MG63 (cell line): Measurements from ENCODE around the gene SP140L. TPM values are rescaled to one million over a fixed set of nuclear protein-coding genes. Genes with fewer than 3 reads are reported as not detected.
A peak's percentile ranks its signal among the peaks of the same experiment; 100 is the strongest.
"Not testable (repeated sequence)": the region's sequence is repeated elsewhere in the genome, so short reads cannot be mapped to it uniquely, and the experiment has no call there.

Experiments used
- DNase-seq: peaks from one replicate; pipeline ENCODE4 v3.0.0-alpha.2; 2020
- H3K27me3 ChIP-seq: fragments of 250-450 bp; sonication (Bioruptor Pico); 2 replicates; pipeline ENCODE4 v1.5.1; 2020; ENCODE audit warnings: mild to moderate bottlenecking, moderate library complexity
- H3K36me3 ChIP-seq: fragments of 250-450 bp; sonication (Bioruptor Pico); 2 replicates; pipeline ENCODE4 v1.5.1; 2020; ENCODE audit warnings: mild to moderate bottlenecking, moderate library complexity
- H3K4me3 ChIP-seq: fragments of 250-450 bp; sonication (Bioruptor Pico); 2 replicates; pipeline ENCODE4 v1.5.1; 2020; ENCODE audit warnings: mild to moderate bottlenecking, moderate library complexity
- H3K9me3 ChIP-seq: fragments of 250-450 bp; sonication (Bioruptor Pico); 2 replicates; pipeline ENCODE4 v1.5.1; 2020; ENCODE audit warnings: mild to moderate bottlenecking, moderate library complexity
- total RNA-seq: library from RNA; depleted of rRNA; stranded (reverse); fragments of >200 nt; shearing (Covaris generic); gene quantifications from 2 replicates; pipeline ENCODE4 v1.2.3, GENCODE V29; 2014; ENCODE audit warnings: low replicate concordance; rRNA removed

SP140L gene
- total RNA-seq: 3.8 and 4.7 TPM in 2 replicates

- peaks cover 21% of the 10 kb centered on the region for H3K36me3 ChIP-seq
- H3K27me3 ChIP-seq: no peaks in the 10 kb centered on the region
- peak; percentile 89 for DNase-seq
- H3K4me3 ChIP-seq: peak within 1 kb of the TSS; percentile 54
- peaks cover 2% of the 10 kb centered on the region; the same call in 1 of the 2 replicates for H3K9me3 ChIP-seq
Measured at GRCh38 chr2:230326453-230327417, at the start of gene SP140L. Gene SP140L (plus strand): TSS chr2:230327193. CDS start chr2:230327270, 77 bp downstream.

GRCh38 chr2:230282936-230283335 is 44.1 kb upstream of the SP140L start:
- Histone ChIP-seq H3K27me3 (no peaks in the 10 kb centered on the region), H3K4me3 (no peak overlapping the region), H3K9me3 (peaks cover 2% of the 10 kb centered on the region; the same call in 1 of the 2 replicates), H3K36me3 (no peaks in the 10 kb centered on the region)
- no peak for DNase-seq

DNA sequence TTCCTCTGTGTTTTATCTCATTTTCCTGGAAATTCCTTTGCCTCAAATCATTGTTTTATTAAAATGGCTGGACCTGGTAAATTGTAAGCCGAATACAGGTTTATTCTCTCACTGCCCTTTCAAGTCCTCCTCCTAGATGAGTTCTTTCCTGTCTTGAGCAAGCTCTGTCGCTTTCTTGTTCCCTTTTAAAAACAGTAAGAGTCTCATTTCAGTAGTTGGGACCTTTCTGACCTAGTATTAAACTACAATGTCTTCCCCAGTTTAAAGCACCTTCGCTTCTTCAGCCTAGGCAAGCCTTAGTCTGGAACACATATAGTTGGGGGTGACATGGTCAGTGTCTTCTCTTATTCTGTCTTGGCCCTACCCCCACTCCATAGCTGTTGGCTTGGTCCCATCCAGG is 40.9 kb upstream of the SP140L start:
- no peak for DNase-seq
- no peaks in the 10 kb centered on the region for H3K36me3 ChIP-seq
- H3K9me3 ChIP-seq: no peaks in the 10 kb centered on the region
- H3K4me3 ChIP-seq: no peak overlapping the region
- no peaks in the 10 kb centered on the region for H3K27me3 ChIP-seq

DNA sequence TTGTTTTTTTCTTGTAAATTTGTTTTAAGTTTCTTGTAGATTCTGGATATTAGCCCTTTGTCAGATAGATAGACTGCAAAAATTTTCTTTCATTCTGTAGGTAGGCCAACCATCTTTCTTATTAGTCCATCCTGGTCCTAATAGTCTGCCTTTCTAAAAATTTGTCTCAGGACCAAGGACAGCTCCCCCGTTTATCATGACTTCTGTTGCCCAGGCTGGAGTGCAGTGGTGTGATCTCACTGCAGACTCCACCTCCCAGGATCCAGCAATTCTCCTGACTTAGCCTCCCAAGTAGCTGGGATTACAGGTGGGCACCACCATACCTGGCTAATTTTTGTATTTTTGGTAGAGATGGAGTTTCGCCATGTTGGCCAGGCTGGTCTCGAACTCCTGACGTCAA is 37.7 kb upstream of the SP140L start:
- H3K4me3 ChIP-seq, H3K27me3 ChIP-seq, H3K9me3 ChIP-seq, H3K36me3 ChIP-seq, DNase-seq: not testable (repeated sequence)

- no peak for DNase-seq
- Histone ChIP-seq H3K27me3 (no peaks in the 10 kb centered on the region), H3K36me3 (no peaks in the 10 kb centered on the region), H3K4me3 (no peak overlapping the region), H3K9me3 (no peaks in the 10 kb centered on the region)
Measured at GRCh38 chr2:230295192-230295591, 31.8 kb upstream of the SP140L start.

GRCh38 chr2:230296917-230297316 is 30.1 kb upstream of the SP140L start:
- Histone ChIP-seq H3K9me3 (no peaks in the 10 kb centered on the region), H3K4me3 (no peak overlapping the region), H3K27me3 (no peaks in the 10 kb centered on the region), H3K36me3 (no peaks in the 10 kb centered on the region)
- no peak for DNase-seq

GRCh38 chr2:230299618-230300017 is 27.4 kb upstream of the SP140L start:
- Histone ChIP-seq H3K4me3 (no peak overlapping the region), H3K9me3 (peaks cover 5% of the 10 kb centered on the region), H3K36me3 (no peaks in the 10 kb centered on the region), H3K27me3 (no peaks in the 10 kb centered on the region)
- no peak for DNase-seq

GRCh38 chr2:230305416-230306275 is 21.3 kb upstream of the SP140L start:
- H3K9me3 ChIP-seq: peaks cover 7% of the 10 kb centered on the region
- H3K36me3 ChIP-seq: no peaks in the 10 kb centered on the region
- H3K4me3 ChIP-seq: no peak overlapping the region
- DNase-seq: no peak
- H3K27me3 ChIP-seq: no peaks in the 10 kb centered on the region

GRCh38 chr2:230306474-230306873 is 20.5 kb upstream of the SP140L start:
- no peak for DNase-seq
- H3K36me3 ChIP-seq: no peaks in the 10 kb centered on the region
- peaks cover 7% of the 10 kb centered on the region for H3K9me3 ChIP-seq
- no peaks in the 10 kb centered on the region for H3K27me3 ChIP-seq
- H3K4me3 ChIP-seq: no peak overlapping the region

- Histone ChIP-seq H3K27me3 (no peaks in the 10 kb centered on the region), H3K36me3 (no peaks in the 10 kb centered on the region), H3K4me3 (no peak overlapping the region), H3K9me3 (peaks cover 5% of the 10 kb centered on the region)
- DNase-seq: no peak
Measured at GRCh38 chr2:230307485-230307884, 19.5 kb upstream of the SP140L start.

DNA sequence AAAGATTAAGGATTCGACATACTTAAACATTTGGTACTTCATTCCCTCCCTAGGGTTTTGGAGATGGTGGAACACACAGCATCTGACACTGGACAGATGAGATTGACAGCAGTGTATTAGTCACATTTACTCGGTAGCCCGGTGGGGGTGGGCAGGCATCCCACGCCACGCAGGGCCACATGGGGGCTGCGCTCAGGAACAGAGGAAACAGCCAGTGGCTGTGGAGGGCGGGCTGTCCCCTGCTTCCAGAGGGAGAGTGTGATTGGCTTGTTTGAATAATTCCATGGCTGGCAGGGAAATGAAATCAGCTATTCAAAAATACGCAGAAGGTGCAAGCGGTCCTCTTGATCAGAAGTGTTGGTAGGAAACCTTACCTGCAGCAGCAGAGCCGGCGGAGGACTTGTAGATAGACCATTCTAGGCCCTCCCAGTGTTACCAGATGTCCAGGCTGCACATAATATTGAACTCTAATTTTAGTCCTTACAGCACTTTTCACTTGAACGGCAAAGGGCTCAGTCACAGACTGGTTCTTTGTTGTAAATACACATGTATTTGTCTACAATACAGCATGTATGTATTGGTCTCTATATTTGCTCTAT is 18.5 kb upstream of the SP140L start:
- Histone ChIP-seq H3K9me3 (peaks cover 4% of the 10 kb centered on the region; the same call in 1 of the 2 replicates), H3K4me3 (no peak overlapping the region), H3K27me3 (no peaks in the 10 kb centered on the region), H3K36me3 (no peaks in the 10 kb centered on the region)
- no peak for DNase-seq

DNA sequence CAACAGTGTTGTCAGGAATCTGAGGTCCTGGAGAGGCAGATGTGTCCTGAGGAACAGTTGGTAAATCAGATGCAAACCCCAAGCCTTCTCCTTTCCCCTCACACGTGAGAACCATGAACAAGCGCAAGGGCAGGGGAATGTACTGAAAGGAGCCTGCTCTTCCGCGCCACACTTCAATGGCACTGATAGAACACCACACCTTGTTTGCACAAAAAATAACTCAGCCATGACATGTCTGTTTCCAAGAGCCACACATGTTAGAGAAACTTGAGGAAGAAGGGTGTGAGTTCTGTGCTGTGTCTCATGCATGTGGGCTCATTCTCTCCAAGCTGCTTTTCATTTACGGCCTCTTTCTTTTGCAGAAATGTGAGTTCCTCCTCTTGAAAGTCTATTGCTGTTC is 16.2 kb upstream of the SP140L start:
- not testable (repeated sequence) for H3K4me3 ChIP-seq, H3K27me3 ChIP-seq, H3K9me3 ChIP-seq, H3K36me3 ChIP-seq, DNase-seq

GRCh38 chr2:230311634-230312033 is 15.4 kb upstream of the SP140L start:
- H3K27me3 ChIP-seq, H3K9me3 ChIP-seq: not testable (repeated sequence)

DNA sequence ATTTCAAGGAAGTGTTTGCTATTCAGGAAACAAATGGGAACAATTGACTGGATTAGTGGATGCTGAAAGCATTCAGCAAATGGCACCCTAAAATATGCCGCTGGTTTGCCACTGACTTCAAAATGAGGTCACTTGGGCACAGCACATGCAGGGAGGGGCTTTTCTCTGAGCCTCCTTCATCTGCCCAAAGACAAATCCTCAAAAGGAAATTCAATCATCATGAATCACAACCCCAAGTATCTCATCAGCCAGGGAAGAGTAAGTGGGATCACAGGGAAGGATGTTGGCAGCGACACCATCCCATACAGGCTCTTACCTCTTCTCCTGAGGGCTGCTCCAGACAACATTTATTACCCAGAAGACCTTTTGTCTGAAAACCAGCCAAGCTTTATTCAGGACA is 14.4 kb upstream of the SP140L start:
- no peaks in the 10 kb centered on the region for H3K27me3 ChIP-seq
- DNase-seq: peak; percentile 62

More at GRCh38 chr2:230311634-230312033, 15.4 kb upstream of the SP140L start:
- H3K36me3 ChIP-seq, DNase-seq, H3K4me3 ChIP-seq: not testable (repeated sequence)

GRCh38 chr2:230317366-230317765 is 9.6 kb upstream of the SP140L start:
- no peaks in the 10 kb centered on the region for H3K27me3 ChIP-seq
- DNase-seq: no peak
- peaks cover 1% of the 10 kb centered on the region; the same call in 1 of the 2 replicates for H3K9me3 ChIP-seq
- no peaks in the 10 kb centered on the region for H3K36me3 ChIP-seq
- H3K4me3 ChIP-seq: no peak overlapping the region

More for the DNA sequence above, 14.4 kb upstream of the SP140L start:
- Histone ChIP-seq H3K9me3 (no peaks in the 10 kb centered on the region), H3K36me3 (no peaks in the 10 kb centered on the region), H3K4me3 (no peak overlapping the region)

DNA sequence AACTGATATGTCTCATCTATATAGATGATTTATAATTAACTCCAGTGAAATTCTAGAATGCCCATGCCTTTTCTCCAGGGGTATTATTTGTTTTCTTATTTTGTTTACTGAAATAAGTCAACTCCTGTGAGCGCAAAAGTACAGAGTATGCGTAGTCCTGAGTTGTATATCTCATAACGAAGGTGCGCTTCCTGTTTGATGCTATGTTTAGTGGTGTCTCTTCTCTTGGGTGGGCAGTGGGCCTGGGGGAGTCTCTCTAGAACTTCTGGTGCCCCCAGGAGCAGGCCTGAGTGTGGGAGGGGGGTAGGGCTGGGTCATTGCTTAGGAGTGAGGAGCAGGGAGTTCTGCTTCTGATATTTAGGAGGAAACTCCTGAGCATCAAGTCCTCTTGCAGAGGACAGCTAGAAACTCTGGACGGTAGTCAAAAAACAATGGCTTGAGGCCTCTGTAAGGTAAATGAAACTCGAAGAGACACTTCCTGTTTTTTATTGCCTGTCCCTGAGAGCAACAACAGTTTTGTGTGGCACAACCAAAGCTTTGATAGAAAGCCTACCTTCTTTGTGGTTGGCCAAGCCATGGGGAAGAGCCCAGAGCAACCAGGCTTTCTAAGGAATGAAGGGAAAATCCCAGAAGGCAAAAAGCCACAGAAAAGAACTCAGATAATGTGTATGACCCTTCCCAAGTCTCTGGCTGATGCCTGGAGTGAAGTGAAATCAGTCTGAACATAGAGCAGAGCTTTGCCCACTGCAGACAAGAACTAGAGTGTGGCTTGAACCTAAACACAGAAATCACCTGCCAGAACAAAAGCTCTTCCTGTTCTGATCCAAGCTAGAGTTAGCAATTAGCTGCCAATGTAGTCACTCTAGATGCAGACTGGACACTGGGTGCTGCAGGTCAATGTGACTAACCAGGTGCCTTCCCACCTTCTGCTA is 8.5 kb upstream of the SP140L start:
- H3K36me3 ChIP-seq: no peaks in the 10 kb centered on the region
- no peak for DNase-seq
- H3K4me3 ChIP-seq: no peak overlapping the region
- H3K9me3 ChIP-seq: peaks cover 2% of the 10 kb centered on the region; the same call in 1 of the 2 replicates
- H3K27me3 ChIP-seq: no peaks in the 10 kb centered on the region
